Caco-2 (cell line): ENCODE data around the gene RPL26. TPM values are rescaled to one million over a fixed set of nuclear protein-coding genes. Genes with fewer than 3 reads are reported as not detected.
A peak's percentile ranks its signal among the peaks of the same experiment; 100 is the strongest.

Experiments
- BruUV-seq: library from RNA; stranded (reverse); fragments of 400-500 nt; replicated peaks from 2 replicates; lab custom pipeline; 2021; lab: Mats Ljungman, UMichigan
- CTCF ChIA-PET: fragments of 300-600 bp; sonication (Branson Sonifier 250); formaldehyde crosslinking; loops from one replicate; lab custom pipeline; 2022; ENCODE audit warnings: antibody characterized with exemption; lab: Charles Lee
- POLR2A ChIA-PET: fragments of 300-600 bp; sonication (Branson Sonifier 250); formaldehyde crosslinking; loops from one replicate; lab custom pipeline; 2022; ENCODE audit warnings: antibody characterized with exemption; lab: Charles Lee
- DNase-seq, 2 experiments: peaks; one replicate each; pipeline versions ENCODE4 v3.0.0 to v3.0.0-alpha.2; 2020 to 2022
- H3K27me3 ChIP-seq: replicated peaks from 2 replicates; pipeline ENCODE4 v1.6.0; 2011; ENCODE audit warnings: low read length; ENCODE audit not compliant: control insufficient read depth, insufficient read depth
- H3K36me3 ChIP-seq: 2 replicates; pipeline ENCODE4 v1.5.1; 2011; ENCODE audit warnings: low read length; ENCODE audit not compliant: control insufficient read depth, insufficient read depth
- H3K4me1 ChIP-seq: fragments of 250-450 bp; sonication (Bioruptor Pico); 2 replicates; pipeline ENCODE4 v1.5.1; 2020; ENCODE audit warnings: mild to moderate bottlenecking
- H3K4me3 ChIP-seq: 2 replicates; pipeline ENCODE4 v1.5.1; 2011; ENCODE audit warnings: low read depth, mild to moderate bottlenecking, control low read depth, low read length
- H3K9me3 ChIP-seq: fragments of 250-450 bp; sonication (Bioruptor Pico); 2 replicates; pipeline ENCODE4 v1.5.1; 2020; ENCODE audit warnings: mild to moderate bottlenecking, moderate library complexity
- H3K27ac Mint-ChIP-seq: one replicate; pipeline ENCODE4 v1.8.0; 2022; ENCODE audit warnings: mixed read lengths; ENCODE audit not compliant: unreplicated experiment
- H3K27me3 Mint-ChIP-seq: one replicate; pipeline ENCODE4 v1.8.0; 2022; ENCODE audit warnings: mixed read lengths; ENCODE audit not compliant: insufficient read depth, unreplicated experiment
- H3K36me3 Mint-ChIP-seq: one replicate; pipeline ENCODE4 v1.8.0; 2022; ENCODE audit warnings: mild to moderate bottlenecking, mixed read lengths; ENCODE audit not compliant: insufficient read depth, unreplicated experiment
- H3K4me1 Mint-ChIP-seq: one replicate; pipeline ENCODE4 v1.8.0; 2022; ENCODE audit warnings: low read depth, mixed read lengths; ENCODE audit not compliant: unreplicated experiment
- H3K4me3 Mint-ChIP-seq: one replicate; pipeline ENCODE4 v1.8.0; 2022; ENCODE audit warnings: mild to moderate bottlenecking, moderate library complexity, mixed read lengths; ENCODE audit not compliant: unreplicated experiment
- H3K9me3 Mint-ChIP-seq: one replicate; pipeline ENCODE4 v1.8.0; 2022; ENCODE audit warnings: mixed read lengths; ENCODE audit not compliant: unreplicated experiment
- CTCF ChIP-seq, 2 experiments: fragments of 200-600 bp in 1 of 2; IDR thresholded peaks; 1 replicate in 1 of 2; 2 replicates in 1 of 2; pipeline versions ENCODE4 v1.5.1 to v1.8.0; 2011 to 2022; ENCODE audit warnings: antibody characterized with exemption in 1 of 2, control low read depth in 1 of 2, inconsistent platforms in 1 of 2, low read depth in 1 of 2, low read length in 1 of 2, mild to moderate bottlenecking in 1 of 2, moderate library complexity in 1 of 2; ENCODE audit not compliant: insufficient read depth in 1 of 2, severe bottlenecking in 1 of 2, unreplicated experiment in 1 of 2
- intact Hi-C: fragments of 100-400 bp; cut with micrococcal nuclease; formaldehyde crosslinking; loops from one replicate; pipeline ENCODE4 v1.10.0; 2022; ENCODE audit not compliant: unreplicated experiment
- total RNA-seq: library from RNA; stranded (reverse); gene quantifications from 2 replicates; pipeline ENCODE4 v1.2.3, GENCODE V29; 2022

The RPL26 gene
- total RNA-seq, 1 experiment from 2014 or later: 999 TPM

- intact Hi-C loops: no loop called here
Measured at GRCh38 chr17:8426094-8426720, 43.2 kb upstream of the RPL26 start.

GRCh38 chr17:8421571-8421970 lies 38.6 kb upstream of the RPL26 start:
- ChIA-PET CTCF (no interaction called here), POLR2A (no interaction called here)
- no TSS peak for BruUV-seq
- Mint-ChIP-seq H3K4me3 (no peak overlapping the region), H3K4me1 (no peaks in the 10 kb centered on the region), H3K36me3 (no peaks in the 10 kb centered on the region), H3K27me3 (peaks cover 6% of the 10 kb centered on the region), H3K9me3 (no peaks in the 10 kb centered on the region), H3K27ac (no peak overlapping the region)
- Histone ChIP-seq H3K4me3 (no peak overlapping the region), H3K27me3 (no peaks in the 10 kb centered on the region), H3K4me1 (no peaks in the 10 kb centered on the region), H3K36me3 (no peaks in the 10 kb centered on the region), H3K9me3 (no peaks in the 10 kb centered on the region)
- no peak for TF ChIP-seq CTCF (IDR thresholded peaks at IDR 0.05; ENCODE audit: insufficient read depth in 1 of 2, low read depth in 1 of 2, low read length in 1 of 2, severe bottlenecking in 1 of 2, unreplicated experiment in 1 of 2)
- no peak for DNase-seq
- intact Hi-C loops: no loop called here

More at GRCh38 chr17:8426094-8426720, 43.2 kb upstream of the RPL26 start:
- Histone ChIP-seq H3K27me3 (no peaks in the 10 kb centered on the region), H3K36me3 (no peaks in the 10 kb centered on the region), H3K4me1 (no peaks in the 10 kb centered on the region), H3K4me3 (no peak overlapping the region), H3K9me3 (no peaks in the 10 kb centered on the region)
- BruUV-seq: no TSS peak
- no peaks in the 10 kb centered on the region for H3K4me1 Mint-ChIP-seq
- H3K9me3 Mint-ChIP-seq: no peaks in the 10 kb centered on the region
- ChIA-PET CTCF (no interaction called here), POLR2A (no interaction called here)
- peaks cover 3% of the 10 kb centered on the region for H3K27me3 Mint-ChIP-seq
- H3K36me3 Mint-ChIP-seq: no peaks in the 10 kb centered on the region
- no peak for TF ChIP-seq CTCF (IDR thresholded peaks at IDR 0.05; ENCODE audit: insufficient read depth in 1 of 2, low read depth in 1 of 2, low read length in 1 of 2, severe bottlenecking in 1 of 2, unreplicated experiment in 1 of 2)
- H3K27ac Mint-ChIP-seq: no peak overlapping the region
- DNase-seq: no peak
- H3K4me3 Mint-ChIP-seq: no peak overlapping the region

GRCh38 chr17:8420041-8420934 lies 37.3 kb upstream of the RPL26 start:
- TF ChIP-seq CTCF (IDR thresholded peaks at IDR 0.05; ENCODE audit: insufficient read depth in 1 of 2, low read depth in 1 of 2, low read length in 1 of 2, severe bottlenecking in 1 of 2, unreplicated experiment in 1 of 2): no peak
- Mint-ChIP-seq H3K36me3 (no peaks in the 10 kb centered on the region), H3K4me1 (no peaks in the 10 kb centered on the region), H3K27ac (no peak overlapping the region), H3K27me3 (peaks cover 6% of the 10 kb centered on the region), H3K4me3 (no peak overlapping the region), H3K9me3 (no peaks in the 10 kb centered on the region)
- no peaks in the 10 kb centered on the region for H3K9me3 ChIP-seq
- no peaks in the 10 kb centered on the region for H3K27me3 ChIP-seq
- no TSS peak for BruUV-seq
- peak in 1 of 2 experiments; percentile 19 for DNase-seq
- intact Hi-C loops: no loop called here
- ChIA-PET CTCF (interaction anchor here (1.6 kb wide), 1 partner anchor 10 kb away, joined by 7 read pairs; no protein-coding TSS in a partner anchor), POLR2A (interaction anchor here (0.6 kb wide), 1 partner anchor 15 kb away, joined by 3 read pairs; the partner anchor contains the start of gene NDEL1)
- H3K4me1 ChIP-seq: no peaks in the 10 kb centered on the region
- no peaks in the 10 kb centered on the region for H3K36me3 ChIP-seq
- no peak overlapping the region for H3K4me3 ChIP-seq
